ENCODE data around the gene PCK2.

The PCK2 gene

GRCh38 chr14:24135834-24136683, 41.9 kb downstream of the PCK2 start, which contains the start of gene PSME1:
Gene PSME1, plus strand, starts transcription at chr14:24136194. Its CDS starts 69 bp downstream, at chr14:24136263.
- peak; percentile 87 to 92 (median 88) for DNase-seq (ENCODE audit: low read depth in 2 of 3, low spot score in 2 of 3)

- no peak for DNase-seq (ENCODE audit: low read depth in 2 of 3, low spot score in 2 of 3)
These were observed 42.8 kb downstream of the PCK2 start for GRCh38 chr14:24136684-24137528.

GRCh38 chr14:24137529-24138395, 43.7 kb downstream of the PCK2 start:
- DNase-seq (ENCODE audit: low read depth in 2 of 3, low spot score in 2 of 3): no peak

GRCh38 chr14:24138396-24139271, 44.5 kb downstream of the PCK2 start:
- DNase-seq (ENCODE audit: low read depth in 2 of 3, low spot score in 2 of 3): no peak

- DNase-seq (ENCODE audit: low read depth in 2 of 3, low spot score in 2 of 3): no peak
These were observed 45.3 kb downstream of the PCK2 start for GRCh38 chr14:24139272-24139934.

GRCh38 chr14:24141097-24141880, 47.2 kb downstream of the PCK2 start, which contains the start of gene EMC9:
Gene EMC9, minus strand, starts transcription at chr14:24141591. Its CDS starts 287 bp downstream, at chr14:24141304.
- peak; percentile 97 to 98 (median 97) for DNase-seq (ENCODE audit: low read depth in 2 of 3, low spot score in 2 of 3)

- no peak for DNase-seq (ENCODE audit: low read depth in 2 of 3, low spot score in 2 of 3)
These were observed 49.4 kb downstream of the PCK2 start for GRCh38 chr14:24143511-24143910.

- DNase-seq (ENCODE audit: low read depth in 2 of 3, low spot score in 2 of 3): no peak
These were observed 50.3 kb downstream of the PCK2 start for GRCh38 chr14:24144451-24144850.

GRCh38 chr14:24145219-24145618, 51.1 kb downstream of the PCK2 start:
- no peak for DNase-seq (ENCODE audit: low read depth in 2 of 3, low spot score in 2 of 3)

GRCh38 chr14:24145690-24146452, 51.8 kb downstream of the PCK2 start:
- DNase-seq (ENCODE audit: low read depth in 2 of 3, low spot score in 2 of 3): no peak

- DNase-seq (ENCODE audit: low read depth in 2 of 3, low spot score in 2 of 3): peak; percentile 74 to 88 (median 80)
These were observed 52.4 kb downstream of the PCK2 start, which contains the start of gene PSME2 for GRCh38 chr14:24146453-24146977. Gene PSME2, minus strand, starts transcription at chr14:24146610. Its CDS starts 29 bp downstream, at chr14:24146581.

GRCh38 chr14:24146978-24147760, 53.1 kb downstream of the PCK2 start, which contains the start of gene RNF31:
Gene RNF31, plus strand, starts transcription at chr14:24147498. Its CDS starts 201 bp downstream, at chr14:24147699.
- DNase-seq (ENCODE audit: low read depth in 2 of 3, low spot score in 2 of 3): peak; percentile 82 to 93 (median 84)

GRCh38 chr14:24147761-24148428, 53.8 kb downstream of the PCK2 start:
- DNase-seq (ENCODE audit: low read depth in 2 of 3, low spot score in 2 of 3): no peak

GRCh38 chr14:24149302-24149969, 55.3 kb downstream of the PCK2 start:
- no peak for DNase-seq (ENCODE audit: low read depth in 2 of 3, low spot score in 2 of 3)

- DNase-seq (ENCODE audit: low read depth in 2 of 3, low spot score in 2 of 3): no peak
These were observed 56.0 kb downstream of the PCK2 start for GRCh38 chr14:24150061-24150460.
